GM12878 (cell line): ENCODE measurements around the gene GCNT1. TPM values are rescaled to one million over a fixed set of nuclear protein-coding genes. Genes with fewer than 3 reads are reported as not detected.

Experiments
- ATAC-seq: fragments of 200-7000 bp; cut with Tn5 transposase; 3 replicates; pipeline ENCODE4 v1.9.1; 2020; ENCODE audit warnings: mild to moderate bottlenecking, moderate library complexity
- BruUV-seq: library from RNA; stranded (reverse); fragments of 400-500 nt; replicated peaks from 2 replicates; lab custom pipeline; 2021; lab: Mats Ljungman, UMichigan
- CTCF ChIA-PET: fragments of 300-600 bp; sonication (Branson Sonifier 250); formaldehyde crosslinking; extraction: SDS; loops from one replicate; lab custom pipeline; 2021; ENCODE audit warnings: inconsistent platforms; lab: Yijun Ruan, JAX
- POLR2A ChIA-PET: fragments of 350-600 bp; formaldehyde crosslinking; extraction: SDS; loops from one replicate; lab custom pipeline; 2021; ENCODE audit warnings: inconsistent platforms; lab: Charles Lee
- RAD21 ChIA-PET: fragments of 300-600 bp; sonication (Branson Sonifier 250); formaldehyde crosslinking; loops from one replicate; lab custom pipeline; 2023; ENCODE audit warnings: antibody characterized with exemption; ENCODE audit not compliant: unreplicated experiment; lab: Charles Lee
- SMC1A ChIA-PET: fragments of 300-600 bp; sonication (Branson Sonifier 250); formaldehyde crosslinking; loops from one replicate; lab custom pipeline; 2023; ENCODE audit not compliant: unreplicated experiment, uncharacterized antibody; lab: Charles Lee
- DNase-seq: peaks from one replicate; pipeline ENCODE4 v3.0.0-alpha.2; 2011; ENCODE audit warnings: low read depth, low spot score
- FAIRE-seq: peaks from 3 replicates; lab custom pipeline; 2011; peaks lifted over from hg19 to GRCh38; lab: Jason Lieb, UNC
- H2AFZ ChIP-seq: 2 replicates; pipeline ENCODE4 v1.6.0; 2011; ENCODE audit warnings: low read depth, low read length, control low read depth; ENCODE audit not compliant: control insufficient read depth
- H3K27ac ChIP-seq: 2 replicates; pipeline ENCODE4 v1.5.1; 2011; ENCODE audit warnings: control low read depth; ENCODE audit not compliant: control insufficient read depth, insufficient read depth
- H3K27me3 ChIP-seq, 2 experiments: replicated peaks in 1 of 2; 2 replicates each; pipeline versions ENCODE4 v1.6.0 to v1.6.1; 2011; ENCODE audit warnings: low read length in 1 of 2; ENCODE audit not compliant: control insufficient read depth in 2 of 2, insufficient read depth in 2 of 2
- H3K36me3 ChIP-seq, 2 experiments: 2 replicates each; pipeline ENCODE4 v1.5.1; 2011; ENCODE audit warnings: low read length in 1 of 2; ENCODE audit not compliant: control insufficient read depth in 2 of 2, insufficient read depth in 2 of 2
- H3K4me1 ChIP-seq: 2 replicates; pipeline ENCODE4 v1.6.1; 2011; ENCODE audit warnings: mild to moderate bottlenecking, low read length, moderate library complexity, mixed read lengths; ENCODE audit not compliant: control insufficient read depth, insufficient read depth
- H3K4me2 ChIP-seq: 2 replicates; pipeline ENCODE4 v1.6.0; 2011; ENCODE audit warnings: control low read depth; ENCODE audit not compliant: control insufficient read depth, insufficient read depth
- H3K4me3 ChIP-seq: fragments of 200-600 bp; sonication (generic); 2 replicates; pipeline ENCODE4 v1.5.1; 2016
- H3K79me2 ChIP-seq: 2 replicates; pipeline ENCODE4 v1.6.0; 2011; ENCODE audit warnings: low read length; ENCODE audit not compliant: control insufficient read depth, insufficient read depth
- H3K9ac ChIP-seq: 2 replicates; pipeline ENCODE4 v1.8.0; 2011; ENCODE audit warnings: low read length, control low read depth, mixed read lengths; ENCODE audit not compliant: control insufficient read depth, insufficient read depth
- H3K9me3 ChIP-seq: replicated peaks from 3 replicates; pipeline ENCODE4 v1.5.1; 2011; ENCODE audit warnings: mild to moderate bottlenecking, low read length; ENCODE audit not compliant: control insufficient read depth, insufficient read depth
- H4K20me1 ChIP-seq: 2 replicates; pipeline ENCODE4 v1.6.0; 2011; ENCODE audit not compliant: control insufficient read depth, insufficient read depth
- EZH2 ChIP-seq: IDR thresholded peaks from 2 replicates; pipeline ENCODE4 v1.6.1; 2012; ENCODE audit warnings: low read depth, mild to moderate bottlenecking, control low read depth, inconsistent platforms, low read length, borderline replicate concordance; ENCODE audit not compliant: control insufficient read depth
- WGBS: methylation state at CpG from one replicate; pipeline ENCODE4 v1.1.6; 2016; ENCODE audit warnings: low lambda C conversion rate; ENCODE audit not compliant: insufficient replicate concordance, insufficient coverage; ENCODE audit errors: missing lambda C conversion rate; 5-methylcytosine and 5-hydroxymethylcytosine counted together
- in situ Hi-C: fragments of 300-500 bp; cut with MboI; formaldehyde crosslinking; loops from 9 replicates; pipeline ENCODE4 v1.14.3; 2018; ENCODE audit warnings: mixed read lengths
- intact Hi-C: fragments of 100-400 bp; cut with micrococcal nuclease; formaldehyde crosslinking; loops from one replicate; pipeline ENCODE4 v1.14.2; 2022; ENCODE audit not compliant: unreplicated experiment
- polyA plus RNA-seq, 11 experiments: library from polyadenylated mRNA; depleted of rRNA in 4 of 11; unstranded in 6 of 11; stranded (reverse) in 5 of 11; fragments of >200 nt; fragmentation: Nextera tagmentation in 4 of 11; fragmentation: Illumina TruSeq in 1 of 11; extraction: Ambion mirVana in 4 of 11; extraction: Trizol in 1 of 11; gene quantifications; 1 replicate in 1 of 11; 2 replicates in 10 of 11; pipeline versions ENCODE4 v1.2.1 to v1.2.3, GENCODE V29; 2011 to 2016; ENCODE audit warnings: inconsistent platforms in 2 of 11, missing spikeins in 2 of 11, low read depth in 1 of 11
- total RNA-seq, 4 experiments: library from RNA; depleted of rRNA in 3 of 4; stranded (reverse); fragments of >200 nt in 3 of 4; fragmentation: Illumina TruSeq in 1 of 4; extraction: Trizol in 1 of 4; gene quantifications; 2 replicates each; pipeline versions ENCODE4 v1.2.1 to v1.2.3, GENCODE V29; 2013 to 2021
- TF ChIP-seq, protein P1 (sequence below): fragments of 450-650 bp; formaldehyde crosslinking; IDR thresholded peaks from 2 replicates; pipeline ENCODE4 v1.4.0; 2022; ENCODE audit warnings: mild to moderate bottlenecking, moderate library complexity

GCNT1 gene
- total and polyA plus RNA-seq, 10 of the 15 experiments (the other 5 are each of a cell fraction or from before 2014, with no cell fraction given): 2.8 to 17.8 (median 7.1) TPM

DNA sequence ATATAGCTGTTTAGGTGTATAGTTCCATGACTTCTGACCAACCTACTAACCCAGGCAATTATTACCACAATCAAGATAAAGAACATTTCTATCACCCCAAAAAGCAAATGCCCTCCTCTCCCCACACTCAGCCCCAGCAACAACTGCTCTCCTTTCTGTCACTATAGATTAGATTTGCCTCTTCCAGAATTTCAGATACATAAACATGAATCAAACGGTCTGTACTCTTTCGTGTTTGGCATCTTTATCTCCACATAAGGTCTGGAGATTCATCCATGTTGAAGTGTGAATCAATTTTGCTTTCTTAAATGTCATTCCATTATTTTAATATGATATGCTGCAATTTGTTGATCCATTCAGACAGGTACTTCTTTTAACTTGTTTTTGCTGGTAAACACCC lies 10.5 kb upstream of the GCNT1 start:
- POLR2A ChIA-PET: no interaction called here
- 0% methylated on average over 2 of the region's 2 CpGs for WGBS

More for the DNA sequence above, 10.5 kb upstream of the GCNT1 start:
- TF ChIP-seq EZH2: no peak
- TF ChIP-seq, protein P1, sequence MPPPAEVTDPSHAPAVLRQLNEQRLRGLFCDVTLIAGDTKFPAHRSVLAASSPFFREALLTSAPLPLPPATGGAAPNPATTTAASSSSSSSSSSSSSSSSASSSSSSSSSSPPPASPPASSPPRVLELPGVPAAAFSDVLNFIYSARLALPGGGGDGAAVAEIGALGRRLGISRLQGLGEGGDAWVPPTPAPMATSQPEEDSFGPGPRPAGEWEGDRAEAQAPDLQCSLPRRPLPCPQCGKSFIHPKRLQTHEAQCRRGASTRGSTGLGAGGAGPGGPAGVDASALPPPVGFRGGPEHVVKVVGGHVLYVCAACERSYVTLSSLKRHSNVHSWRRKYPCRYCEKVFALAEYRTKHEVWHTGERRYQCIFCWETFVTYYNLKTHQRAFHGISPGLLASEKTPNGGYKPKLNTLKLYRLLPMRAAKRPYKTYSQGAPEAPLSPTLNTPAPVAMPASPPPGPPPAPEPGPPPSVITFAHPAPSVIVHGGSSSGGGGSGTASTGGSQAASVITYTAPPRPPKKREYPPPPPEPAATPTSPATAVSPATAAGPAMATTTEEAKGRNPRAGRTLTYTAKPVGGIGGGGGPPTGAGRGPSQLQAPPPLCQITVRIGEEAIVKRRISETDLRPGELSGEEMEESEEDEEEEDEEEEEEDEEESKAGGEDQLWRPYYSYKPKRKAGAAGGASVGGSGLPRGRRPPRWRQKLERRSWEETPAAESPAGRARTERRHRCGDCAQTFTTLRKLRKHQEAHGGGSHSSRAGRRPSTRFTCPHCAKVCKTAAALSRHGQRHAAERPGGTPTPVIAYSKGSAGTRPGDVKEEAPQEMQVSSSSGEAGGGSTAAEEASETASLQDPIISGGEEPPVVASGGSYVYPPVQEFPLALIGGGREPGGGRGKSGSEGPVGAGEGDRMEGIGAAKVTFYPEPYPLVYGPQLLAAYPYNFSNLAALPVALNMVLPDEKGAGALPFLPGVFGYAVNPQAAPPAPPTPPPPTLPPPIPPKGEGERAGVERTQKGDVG (CRISPR knock-in tag): no peak
- Histone ChIP-seq H3K9ac (no peak overlapping the region), H3K27ac (no peak overlapping the region), H3K4me2 (no peak overlapping the region), H3K4me3 (no peak overlapping the region), H3K9me3 (no peaks in the 10 kb centered on the region), H4K20me1 (no peaks in the 10 kb centered on the region), H3K27me3 (no peaks in the 10 kb centered on the region), H3K36me3 (no peaks in the 10 kb centered on the region), H3K79me2 (peaks cover 2% of the 10 kb centered on the region; the same call in 1 of the 2 replicates), H3K4me1 (no peaks in the 10 kb centered on the region), H2AFZ (no peak overlapping the region)
- RAD21 ChIA-PET: interaction anchor here (0.6 to 1.5 kb wide), 2 partner anchors 147 to 210 kb away, joined by 3 to 4 read pairs; no protein-coding TSS in a partner anchor
- DNase-seq: no peak
- intact Hi-C loops: no loop called here
- SMC1A ChIA-PET: interaction anchor here (1.4 to 5.4 kb wide), 2 partner anchors 210 to 257 kb away, joined by 3 to 33 read pairs; no protein-coding TSS in a partner anchor
- ATAC-seq: no peak
- CTCF ChIA-PET: interaction anchor here (1.0 to 1.8 kb wide), 3 partner anchors 15 to 216 kb away, joined by 3 to 14 read pairs (median 3); no protein-coding TSS in a partner anchor
- in situ Hi-C loops: loop anchor here (5.0 kb wide), 2 partner anchors 209 to 254 kb away; no protein-coding TSS in a partner anchor
- BruUV-seq: no TSS peak
- no peak for FAIRE-seq
